Activated T-cell treated with anti-CD3 and anti-CD28 coated beads for 48 hours (primary cell): ENCODE data around the gene INTS15.
A peak's percentile ranks its signal among the peaks of the same experiment; 100 is the strongest.
"Not testable (repeated sequence)": the region's sequence is repeated elsewhere in the genome, so short reads cannot be mapped to it uniquely, and the experiment has no call there.

Experiments used
- DNase-seq: peaks from one replicate; pipeline ENCODE4 v3.0.0-alpha.2; 2020; ENCODE audit warnings: low read depth

Gene INTS15

DNA sequence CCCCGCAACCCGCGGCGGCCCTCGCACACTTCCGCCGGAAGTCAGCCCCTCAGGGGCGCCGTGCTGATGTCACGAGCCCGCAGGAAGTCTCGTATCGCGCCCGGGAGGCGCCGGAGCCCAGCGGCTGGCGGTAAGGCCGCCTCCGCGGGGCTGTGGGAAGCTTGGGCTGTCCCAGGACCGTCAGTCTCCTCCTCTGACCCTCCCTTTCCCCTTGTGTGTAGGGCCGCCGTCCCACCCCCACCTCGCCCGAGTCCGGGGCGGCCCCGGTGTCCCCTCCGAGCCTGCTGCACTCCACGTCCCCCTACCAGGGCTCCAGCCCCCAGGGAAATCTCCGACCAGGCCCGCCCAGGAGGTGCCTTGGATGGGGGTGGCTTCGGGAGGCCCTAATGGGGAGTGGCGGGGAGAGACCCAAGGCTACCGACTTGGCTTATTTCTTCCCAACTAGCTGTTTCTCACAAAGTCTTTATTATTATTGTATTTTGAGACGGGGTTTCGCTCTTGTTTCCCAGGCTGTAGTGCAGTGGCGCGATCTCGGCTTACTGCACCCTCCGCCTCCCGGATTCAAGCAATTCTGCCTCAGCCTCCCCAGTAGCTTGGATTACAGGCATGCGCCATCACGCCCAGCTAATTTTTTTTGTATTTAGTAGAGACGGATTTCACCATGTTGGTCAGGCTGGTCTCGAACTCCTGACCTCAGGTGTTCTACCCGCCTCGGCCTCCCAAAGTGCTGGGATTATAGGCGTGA is 12.3 kb upstream of the INTS15 start, which contains the start of gene ZDHHC4:
TSS of gene ZDHHC4 (plus strand) at position 86 of the 745 bp plus-strand sequence. CDS start 3,108 bp downstream, outside the sequence.
- DNase-seq, result peak; percentile 89

GRCh38 chr7:6578114-6579084 is 11.4 kb upstream of the INTS15 start:
- no peak for DNase-seq

DNA sequence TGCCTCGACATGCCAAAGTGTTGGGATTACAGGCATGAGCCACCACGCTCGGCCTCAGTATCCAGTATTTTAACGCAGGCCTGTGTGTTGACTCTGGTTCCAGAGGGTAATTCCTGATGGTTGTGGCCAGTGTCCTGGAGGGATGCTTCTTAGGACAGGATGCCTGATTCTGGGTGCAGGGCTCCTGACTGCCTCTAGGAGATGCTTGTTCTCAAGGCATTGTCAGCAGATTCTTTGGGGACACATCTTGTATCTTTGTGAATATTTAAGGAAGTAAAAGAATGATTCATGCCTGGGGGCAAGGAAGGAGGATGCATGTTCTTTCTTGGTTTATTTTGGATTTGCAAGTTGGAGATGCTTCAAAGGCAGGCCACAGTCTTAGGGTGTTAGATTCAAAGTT is 10.4 kb upstream of the INTS15 start:
- DNase-seq, result no peak

GRCh38 chr7:6585746-6586432 is 3.9 kb upstream of the INTS15 start:
- not testable (repeated sequence) for DNase-seq

DNA sequence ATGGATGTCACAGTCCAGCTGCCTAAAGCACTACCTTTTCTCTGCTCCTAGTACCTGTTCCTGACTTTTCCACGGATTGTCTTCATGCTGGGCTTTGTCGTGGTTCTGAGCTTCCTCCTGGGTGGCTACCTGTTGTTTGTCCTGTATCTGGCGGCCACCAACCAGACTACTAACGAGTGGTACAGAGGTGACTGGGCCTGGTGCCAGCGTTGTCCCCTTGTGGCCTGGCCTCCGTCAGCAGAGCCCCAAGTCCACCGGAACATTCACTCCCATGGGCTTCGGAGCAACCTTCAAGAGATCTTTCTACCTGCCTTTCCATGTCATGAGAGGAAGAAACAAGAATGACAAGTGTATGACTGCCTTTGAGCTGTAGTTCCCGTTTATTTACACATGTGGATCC is 1.3 kb upstream of the INTS15 start:
- DNase-seq, result no peak

DNA sequence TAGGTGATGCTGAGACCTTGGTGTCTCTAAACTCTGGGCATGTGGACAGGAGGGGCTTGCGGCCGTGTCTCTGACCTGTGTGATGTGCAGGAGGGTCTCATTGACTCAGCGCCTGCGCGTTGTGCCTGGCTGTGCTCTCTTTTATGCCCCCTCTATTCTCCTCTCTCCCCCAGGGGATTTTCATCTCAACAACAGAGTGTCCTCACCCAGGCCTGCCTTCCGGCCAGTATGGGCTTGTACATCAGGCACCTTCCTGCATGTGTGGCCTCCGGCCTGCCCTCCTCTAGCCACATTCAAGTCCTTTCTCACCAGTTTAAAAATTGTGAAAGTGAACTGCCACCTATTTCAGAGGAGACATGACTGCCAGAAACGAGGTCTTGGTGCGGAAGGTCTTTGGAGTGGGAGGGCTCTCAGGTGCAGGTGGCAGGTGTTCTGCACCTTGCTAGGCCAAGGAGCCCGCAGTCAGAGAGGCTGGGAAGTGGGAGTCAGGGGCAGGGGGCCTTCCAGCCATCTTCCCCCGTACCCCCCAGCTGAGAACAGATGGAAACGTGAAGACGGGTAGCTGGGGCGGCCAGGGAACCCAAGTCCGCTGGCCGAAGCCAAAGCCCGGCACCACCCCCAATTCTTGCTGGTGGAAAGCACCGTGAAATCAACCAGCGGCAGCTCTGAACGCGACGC is 531 bp upstream of the INTS15 start:
- no peak for DNase-seq

DNA sequence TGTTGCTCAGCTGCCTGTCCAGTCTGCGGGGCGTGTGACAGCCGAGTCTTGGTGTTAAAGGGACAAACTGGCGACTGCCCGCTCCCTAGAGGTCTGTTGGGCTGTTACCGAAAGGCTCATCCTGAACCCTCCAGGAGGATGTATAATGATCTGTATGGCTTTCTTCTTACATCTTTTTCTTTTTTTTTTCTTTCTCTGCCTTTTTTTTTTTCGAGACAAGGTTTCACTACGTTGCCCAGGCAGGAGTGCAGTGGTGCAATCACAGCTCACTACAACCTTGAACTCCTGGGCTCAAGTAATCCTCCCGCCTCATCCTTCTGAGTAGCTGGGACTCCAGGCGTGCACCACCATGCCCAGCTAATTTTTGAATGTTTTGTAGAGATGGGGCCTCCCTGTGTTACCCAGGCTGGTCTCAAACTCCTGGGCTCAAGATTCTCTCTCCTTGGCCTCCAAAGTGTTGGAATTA is 857 bp downstream of the INTS15 start:
- DNase-seq, result no peak

DNA sequence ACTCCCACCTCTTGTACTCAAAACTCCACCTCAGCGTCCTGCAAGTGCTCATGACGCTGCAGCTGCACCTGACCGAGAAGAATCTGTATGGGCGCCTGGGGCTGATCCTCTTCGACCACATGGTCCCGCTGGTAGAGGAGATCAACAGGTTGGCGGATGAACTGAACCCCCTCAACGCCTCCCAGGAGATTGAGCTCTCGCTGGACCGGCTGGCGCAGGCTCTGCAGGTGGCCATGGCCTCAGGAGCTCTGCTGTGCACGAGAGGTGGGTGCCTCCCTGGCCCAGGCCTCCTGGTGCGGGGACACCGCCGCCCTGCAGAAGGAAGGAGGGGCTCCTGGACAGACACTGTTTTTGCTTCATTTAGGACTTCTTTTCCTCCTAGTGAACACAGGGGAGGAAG is 10.3 kb downstream of the INTS15 start:
- no peak for DNase-seq

DNA sequence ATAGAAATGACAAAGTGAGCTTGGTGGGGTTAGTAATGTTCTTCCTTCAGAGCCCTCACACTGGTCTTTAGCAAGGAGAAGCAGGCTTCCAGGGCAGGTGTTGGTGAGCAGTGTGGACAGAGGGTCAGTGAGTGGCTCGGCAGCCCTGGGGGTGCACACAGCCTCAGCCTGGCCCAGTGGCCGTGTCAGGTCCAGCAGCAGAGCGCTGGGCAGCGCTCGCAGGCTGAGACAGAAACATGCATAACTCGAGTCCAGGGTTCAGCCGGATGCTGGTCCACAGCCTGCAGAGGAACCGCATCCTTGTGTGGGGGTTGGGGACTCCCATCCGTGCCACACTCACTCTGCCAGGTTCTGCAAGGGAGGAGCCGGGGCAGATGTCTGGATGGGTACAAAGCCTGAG is 14.6 kb downstream of the INTS15 start:
- DNase-seq, result no peak

GRCh38 chr7:6606866-6607583 is 17.2 kb downstream of the INTS15 start:
- no peak for DNase-seq

DNA sequence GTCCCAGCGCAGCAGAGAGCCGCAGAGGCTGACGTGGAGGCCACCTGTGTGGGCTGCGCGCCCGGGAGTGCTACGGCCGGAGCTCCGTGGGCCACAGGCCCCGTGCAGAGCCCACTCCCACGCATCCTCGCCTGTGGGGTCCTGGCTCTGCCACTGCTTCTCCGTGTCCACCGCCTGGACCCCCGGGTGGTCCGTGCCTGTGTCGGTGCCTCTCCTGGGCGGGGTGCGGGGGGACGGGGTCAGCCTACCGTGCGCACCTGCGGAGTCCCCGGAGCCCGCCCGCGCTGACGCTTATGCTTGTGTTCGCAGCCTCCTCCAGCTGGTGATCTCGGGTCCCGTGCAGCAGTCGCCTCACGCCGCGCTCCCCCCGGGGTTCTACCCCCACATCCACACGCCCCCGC is 17.8 kb downstream of the INTS15 start:
- DNase-seq, result no peak

DNA sequence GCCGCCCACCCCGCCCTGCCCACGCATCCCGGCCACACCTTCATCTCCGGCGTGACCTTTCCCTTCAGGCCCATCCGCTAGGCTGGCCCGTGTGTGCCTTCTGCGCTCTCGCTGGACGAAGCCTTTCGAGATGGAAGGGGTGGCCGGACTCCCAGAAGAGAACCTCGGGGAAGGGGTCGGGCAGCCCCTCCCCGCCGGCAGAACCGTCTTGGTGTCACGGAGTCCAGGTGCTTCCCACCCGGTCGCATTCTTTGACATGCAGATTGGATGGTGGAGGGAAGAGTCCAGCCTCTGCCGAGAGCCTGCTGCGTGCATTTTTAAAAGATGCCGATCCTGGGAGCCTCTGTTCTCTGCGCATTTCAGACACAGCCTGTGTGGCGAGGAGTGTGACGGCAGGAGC is 18.3 kb downstream of the INTS15 start:
- DNase-seq, result no peak

- DNase-seq, result no peak
These were observed 19.0 kb downstream of the INTS15 start for GRCh38 chr7:6608794-6609193.

- DNase-seq, result no peak
These were observed 23.0 kb downstream of the INTS15 start for GRCh38 chr7:6612819-6613218.

DNA sequence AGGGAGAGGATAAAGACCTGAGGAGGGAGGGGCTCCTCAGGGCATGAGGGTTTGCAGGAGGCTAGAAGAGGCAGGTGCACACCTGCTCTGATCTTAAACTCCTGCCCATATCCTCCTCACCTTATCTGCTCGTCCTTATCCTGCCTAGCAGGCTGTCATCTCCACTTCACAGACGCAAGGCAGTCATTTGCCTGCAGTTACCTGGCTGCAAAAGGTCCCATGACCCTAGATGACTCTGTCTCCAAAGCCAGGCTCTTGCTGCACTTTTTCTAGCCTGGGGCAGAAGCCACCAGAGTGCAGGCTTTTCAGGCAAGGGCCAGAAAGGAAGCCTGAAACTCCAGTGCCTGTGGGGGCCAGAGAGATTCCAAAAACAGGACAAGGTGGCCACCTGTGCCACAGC is 23.9 kb downstream of the INTS15 start:
- DNase-seq, result no peak

DNA sequence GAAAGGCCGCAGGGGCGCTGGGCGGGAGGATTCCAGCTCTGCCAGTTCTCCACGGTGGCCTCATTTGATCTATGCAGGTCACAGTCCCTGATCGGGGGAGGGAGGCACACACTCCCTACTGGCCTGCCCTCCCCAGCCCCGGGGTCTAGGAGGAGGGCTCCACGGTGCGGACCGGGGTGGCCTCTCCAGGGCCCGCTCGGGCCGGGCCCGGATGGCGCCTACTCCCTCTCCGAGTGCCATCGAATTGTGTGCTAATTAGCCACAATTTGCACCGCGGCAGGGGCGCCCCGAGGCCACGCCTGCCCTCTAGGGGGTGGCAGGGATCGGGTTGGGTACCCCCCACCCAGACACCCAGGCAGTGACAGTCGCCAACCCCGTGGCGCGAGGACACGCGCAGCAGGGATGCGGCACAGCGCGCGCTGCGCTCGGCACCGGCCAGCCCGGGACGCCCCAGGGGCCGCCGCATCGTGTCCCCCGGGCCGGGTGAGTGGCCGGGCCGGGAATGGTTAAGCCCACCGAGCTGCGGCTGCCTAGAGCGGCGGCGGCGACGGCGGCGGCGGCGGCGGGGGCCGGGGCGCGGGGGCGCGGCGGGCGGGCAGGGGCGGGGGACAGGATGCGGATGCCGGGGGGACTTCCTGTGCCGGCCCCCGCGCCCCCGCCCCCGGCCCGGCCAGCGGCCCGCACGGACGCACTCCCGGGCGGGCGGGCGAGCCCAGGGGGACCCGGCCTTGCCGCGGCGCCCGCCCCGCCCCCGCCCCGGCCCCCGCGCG is 25.3 kb downstream of the INTS15 start, which contains the start of gene ZNF853:
TSS of gene ZNF853 (plus strand) at position 658 of the 770 bp plus-strand sequence. CDS start 565 bp downstream, outside the sequence.
- DNase-seq, result no peak

GRCh38 chr7:6615723-6616555 is 26.1 kb downstream of the INTS15 start:
- no peak for DNase-seq

DNA sequence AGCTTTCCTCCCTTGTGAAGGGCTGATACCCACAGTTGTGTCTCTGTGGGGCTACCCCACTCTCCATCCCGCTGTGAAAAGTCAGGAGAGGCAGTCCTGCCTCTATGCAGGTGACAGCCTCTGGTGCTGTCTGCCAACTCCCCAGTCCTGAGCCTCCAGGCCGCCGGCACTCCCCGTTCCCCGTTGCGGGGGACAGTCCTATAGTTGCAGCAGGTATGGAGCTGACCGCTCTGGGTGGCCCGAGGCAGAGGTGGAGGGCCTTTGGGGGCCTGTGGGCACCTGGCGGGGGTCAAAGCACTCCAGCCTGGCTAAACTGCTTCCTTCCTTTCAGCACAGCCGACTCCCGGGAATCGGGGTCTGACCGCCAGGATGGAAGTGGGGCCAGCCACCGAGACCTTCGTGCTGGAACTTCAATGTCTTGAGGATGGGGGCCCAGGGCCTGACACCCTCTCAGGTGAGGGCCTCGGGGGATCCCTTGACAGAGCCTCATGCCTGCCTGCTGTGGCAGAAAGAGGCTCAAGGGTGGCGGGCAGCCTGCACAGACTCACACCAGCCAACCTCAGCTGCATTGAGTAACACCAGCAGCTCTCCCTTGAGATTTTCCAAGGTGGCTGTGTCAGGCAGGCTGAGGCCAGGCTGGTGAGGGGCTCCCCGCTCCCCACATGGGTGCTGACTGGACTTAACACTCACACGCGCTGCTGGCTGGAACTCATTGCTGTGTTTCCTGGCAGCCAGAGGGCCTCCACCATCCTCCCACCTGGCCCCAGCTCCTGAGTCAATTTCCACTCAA is 27.2 kb downstream of the INTS15 start:
- no peak for DNase-seq
